Measurements from ENCODE around the gene TRAPPC4.
"Not testable (repeated sequence)": the region's sequence is repeated elsewhere in the genome, so short reads cannot be mapped to it uniquely, and the experiment has no call there.

Gene TRAPPC4

DNA sequence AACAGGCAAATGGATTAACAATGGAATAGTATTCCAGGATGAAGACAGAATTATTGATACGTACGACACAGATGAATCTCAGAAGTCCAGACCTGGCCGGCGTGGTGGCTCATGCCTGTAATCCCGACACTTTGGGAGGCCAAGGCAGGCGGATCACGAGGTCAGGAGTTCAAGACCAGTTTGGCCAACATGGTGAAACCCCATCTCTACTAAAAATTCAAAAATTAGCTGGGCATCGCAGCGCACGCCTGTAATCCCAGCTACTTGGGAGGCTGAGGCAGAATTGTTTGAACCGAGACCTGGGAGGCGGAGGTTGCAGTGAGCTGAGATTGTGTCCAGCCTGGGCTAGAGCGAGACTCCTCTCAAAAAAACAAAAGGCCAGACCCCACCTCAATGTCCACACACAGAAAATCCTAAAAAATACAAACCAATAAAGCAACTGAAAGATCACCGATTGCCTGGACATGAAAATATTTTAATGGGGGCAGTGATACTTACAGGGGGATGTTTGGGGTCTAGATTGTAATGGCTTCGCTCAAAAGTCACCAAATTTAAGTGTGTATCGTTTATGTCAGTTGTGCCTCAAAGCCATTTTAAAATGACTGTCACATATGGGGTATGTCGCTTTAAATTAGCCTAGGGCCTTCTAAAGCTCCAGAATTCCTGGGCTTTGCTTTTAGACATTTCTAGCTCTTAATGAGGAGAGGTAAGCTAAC lies 4.2 kb upstream of the TRAPPC4 start:
- no peak for DNase-seq

- no peak for DNase-seq
Observed at GRCh38 chr11:119015054-119015611, 3.4 kb upstream of the TRAPPC4 start.

- no peak for DNase-seq
Observed at GRCh38 chr11:119016216-119017009, 2.2 kb upstream of the TRAPPC4 start.

DNA sequence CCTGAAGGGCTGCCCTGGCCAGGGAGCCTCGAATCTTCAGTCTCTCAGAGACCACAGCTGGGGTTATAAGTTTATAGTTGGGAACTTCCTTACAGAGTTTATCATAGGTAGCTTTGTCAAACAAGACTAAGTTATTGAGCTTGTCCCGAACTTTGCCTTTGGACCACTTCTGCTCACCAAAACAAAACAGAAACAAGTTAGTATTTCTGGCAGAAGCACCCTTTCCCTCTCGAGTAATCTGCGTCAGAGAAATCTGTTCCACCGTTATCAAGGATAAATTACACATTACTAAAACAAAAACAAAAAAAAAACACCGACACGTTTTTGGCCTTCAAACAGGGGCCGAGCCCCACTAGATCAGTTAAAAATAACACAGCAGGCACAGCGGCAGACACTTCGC lies 1.2 kb upstream of the TRAPPC4 start:
- DNase-seq, result not testable (repeated sequence)

DNA sequence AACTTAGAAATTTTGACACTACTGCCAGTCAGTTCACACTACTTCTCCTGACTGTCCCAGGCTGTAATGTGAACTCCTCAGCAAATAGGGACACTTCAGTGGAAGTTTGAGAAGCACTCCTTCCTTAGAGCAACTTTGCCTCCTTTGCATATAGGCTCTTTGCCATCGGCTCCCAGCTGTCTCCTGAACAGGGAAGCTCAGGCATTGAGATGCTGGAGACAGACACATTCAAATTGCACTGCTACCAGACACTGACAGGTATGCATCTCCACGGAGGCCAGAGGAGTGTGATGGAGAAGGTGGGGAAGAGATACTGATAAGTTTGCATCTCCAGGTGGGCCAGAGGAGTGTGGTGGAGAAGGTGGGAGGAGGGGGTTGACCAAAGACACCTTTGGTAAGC lies 1.4 kb downstream of the TRAPPC4 start:
- no peak for DNase-seq

DNA sequence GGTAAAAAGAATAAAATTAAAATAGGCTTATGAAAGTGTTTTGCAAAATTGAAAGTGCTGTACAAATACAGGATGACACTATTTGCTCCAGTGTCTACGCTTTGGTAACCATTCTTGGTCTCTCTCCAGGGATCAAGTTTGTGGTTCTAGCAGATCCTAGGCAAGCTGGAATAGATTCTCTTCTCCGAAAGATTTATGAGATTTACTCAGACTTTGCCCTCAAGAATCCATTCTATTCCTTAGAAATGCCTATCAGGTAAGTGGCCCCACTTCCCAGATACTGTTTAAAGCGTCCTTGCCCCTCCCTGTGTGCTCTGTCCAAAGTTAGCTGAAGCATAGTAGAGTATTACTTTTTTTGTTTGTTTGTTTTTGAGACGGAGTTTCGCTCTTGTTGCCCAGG lies 3.1 kb downstream of the TRAPPC4 start:
- no peak for DNase-seq

- no peak for DNase-seq
Observed at GRCh38 chr11:119023741-119024140, 5.2 kb downstream of the TRAPPC4 start.

DNA sequence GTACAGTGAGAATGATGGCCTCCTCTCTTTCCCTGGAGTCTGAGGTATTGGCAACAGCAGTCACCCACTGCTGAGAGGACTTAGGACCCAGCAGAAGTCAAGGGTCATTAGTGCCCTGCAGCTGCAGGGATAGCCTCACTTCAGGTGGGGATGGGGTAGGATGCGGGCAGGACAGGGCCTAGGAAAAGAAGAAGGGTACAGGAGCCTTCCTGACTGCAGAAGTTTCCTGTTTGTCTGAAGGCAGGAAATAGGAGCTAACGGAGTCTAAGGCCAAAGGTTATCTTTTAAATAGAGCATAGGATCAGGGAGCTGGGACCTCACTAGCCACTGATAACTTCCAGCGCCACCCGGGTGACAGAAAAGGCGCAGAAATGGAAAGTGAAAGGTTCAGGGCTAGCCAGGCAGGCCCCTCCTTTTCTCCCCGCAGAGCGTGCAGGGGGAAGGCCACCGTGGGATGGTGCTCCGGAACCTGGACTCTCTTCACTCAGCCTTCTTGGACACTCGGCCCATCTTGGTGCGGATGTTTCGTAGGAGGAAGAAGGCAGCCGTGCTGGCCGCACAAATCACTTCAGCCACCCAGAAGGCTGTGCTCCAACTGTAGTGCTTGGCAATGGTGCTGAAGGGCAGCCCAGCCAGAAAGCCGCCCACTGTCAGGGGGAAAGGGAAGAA lies 6.0 kb downstream of the TRAPPC4 start:
- no peak for DNase-seq

GRCh38 chr11:119025099-119025473 lies 6.5 kb downstream of the TRAPPC4 start:
- DNase-seq, result no peak

DNA sequence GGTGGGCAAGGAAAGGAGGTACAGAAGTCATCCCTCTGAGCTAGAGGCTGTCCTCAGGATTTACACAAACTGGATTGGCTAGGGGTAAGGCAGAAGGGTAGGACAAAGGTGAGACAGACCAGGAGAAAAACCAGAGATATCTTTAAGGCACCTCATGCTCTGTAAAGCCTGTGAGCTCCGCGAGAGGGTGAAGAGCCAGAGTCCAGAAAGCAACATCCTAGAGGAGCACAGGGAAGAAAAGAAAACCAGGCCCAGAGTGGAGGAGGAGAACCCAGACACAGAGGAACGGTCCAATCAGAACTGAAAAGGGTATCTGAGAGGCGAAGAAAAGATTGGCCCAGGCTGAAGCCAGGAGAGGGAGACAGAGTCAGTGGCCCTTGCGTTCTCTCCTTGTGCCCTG lies 7.0 kb downstream of the TRAPPC4 start:
- no peak for DNase-seq

DNA sequence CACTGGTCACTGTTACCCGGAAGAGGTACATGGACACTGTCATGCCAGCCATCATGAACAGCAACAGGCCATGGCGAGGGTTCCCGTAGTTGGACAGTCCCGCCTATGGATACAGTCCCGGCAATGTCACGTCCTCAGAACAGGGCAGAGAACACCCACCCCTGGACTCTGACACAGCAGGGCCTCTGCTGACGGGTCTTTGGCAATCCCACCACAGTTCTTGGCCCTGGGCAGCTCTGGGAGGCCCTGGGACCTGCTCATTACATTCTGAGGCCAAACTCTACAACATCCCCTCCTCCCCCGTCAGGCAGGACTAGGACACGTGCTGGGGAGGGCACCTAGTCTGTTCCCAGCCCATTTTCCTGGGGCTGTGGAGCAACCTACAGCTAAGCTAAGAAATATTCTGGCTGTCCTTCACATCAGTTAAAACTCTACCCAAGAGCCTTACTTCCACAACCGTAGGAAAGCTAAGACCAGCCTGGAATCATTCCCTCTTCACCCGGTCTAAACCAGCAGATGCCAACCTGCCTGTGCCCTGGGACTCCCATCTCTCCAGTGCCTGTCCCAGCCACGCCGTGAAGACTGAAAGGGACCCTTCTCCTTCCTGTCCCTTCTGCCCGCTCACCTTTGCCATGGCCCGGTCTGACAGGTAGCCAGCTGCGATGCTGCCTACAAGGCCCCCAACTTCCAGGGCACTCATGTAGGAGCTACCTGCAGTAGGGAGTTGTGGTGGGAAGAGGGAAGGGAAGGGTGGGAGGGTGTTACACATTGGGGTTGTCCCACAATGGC lies 7.6 kb downstream of the TRAPPC4 start:
- no peak for DNase-seq

DNA sequence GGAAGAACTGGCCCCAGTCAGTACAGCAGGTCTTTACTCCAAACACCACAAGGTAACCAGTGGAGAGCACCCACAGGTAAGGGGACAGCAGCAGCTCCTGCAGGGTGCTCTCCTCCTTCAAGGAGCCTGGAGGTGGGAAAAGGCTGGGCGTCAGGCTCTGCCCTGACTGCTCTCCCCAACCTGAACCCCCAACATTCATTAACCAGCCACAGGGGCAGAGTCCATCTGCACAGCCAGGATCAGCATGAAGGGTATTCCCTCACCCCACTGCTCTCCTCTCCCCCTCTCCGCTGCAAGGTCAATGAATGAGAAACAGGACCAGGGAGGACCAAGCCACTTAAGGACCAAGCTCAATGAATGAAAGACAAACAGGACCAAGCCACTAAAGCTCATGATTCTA lies 8.4 kb downstream of the TRAPPC4 start:
- no peak for DNase-seq

GRCh38 chr11:119027561-119028345 lies 9.2 kb downstream of the TRAPPC4 start:
- DNase-seq, result no peak

GRCh38 chr11:119028346-119029068 lies 9.9 kb downstream of the TRAPPC4 start:
- DNase-seq, result no peak

DNA sequence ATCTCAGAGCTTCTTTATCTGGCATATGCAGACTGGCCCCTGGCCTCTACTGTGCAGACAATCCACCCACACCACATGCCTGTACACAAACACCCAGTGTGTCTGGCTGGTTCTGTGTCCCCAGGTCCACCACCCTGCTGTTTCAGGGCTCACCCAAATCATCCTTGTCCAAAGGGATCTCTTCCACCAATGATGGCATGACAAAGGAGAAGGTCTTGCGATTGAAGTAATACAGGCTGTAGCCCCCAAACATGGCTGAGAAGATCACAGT lies 10.4 kb downstream of the TRAPPC4 start:
- DNase-seq, result no peak

DNA sequence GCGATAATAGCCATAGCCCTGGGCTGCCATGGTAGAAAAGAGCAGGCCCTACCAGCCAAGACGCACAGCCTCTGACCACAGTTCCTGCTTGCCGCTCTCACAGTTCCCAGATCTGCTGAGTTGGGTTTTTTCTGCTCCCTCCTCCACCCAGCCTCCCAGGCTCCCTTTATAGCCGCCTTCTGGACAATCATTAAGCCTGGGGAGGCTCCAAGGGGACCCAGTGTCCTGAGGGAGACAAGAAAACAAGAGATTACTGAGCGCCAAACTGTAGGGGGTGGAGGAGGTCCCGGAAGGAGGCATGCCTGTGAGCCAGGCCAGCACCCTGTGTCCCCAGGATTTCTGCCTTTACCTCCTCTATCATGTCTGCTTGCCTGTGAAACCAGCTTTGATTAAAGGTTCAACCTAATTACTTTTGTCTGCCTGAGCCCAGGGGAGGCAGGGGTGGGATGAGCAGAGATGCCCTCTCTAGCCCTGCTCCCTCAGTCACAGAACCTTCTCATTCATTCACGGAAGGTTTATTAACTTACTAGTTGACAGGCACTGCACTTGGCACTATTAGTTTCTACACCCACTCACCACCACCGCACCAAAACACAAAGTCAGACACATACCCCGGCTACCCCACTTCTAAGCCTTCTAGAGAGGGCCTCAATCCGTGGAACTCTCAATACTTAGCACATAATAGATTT lies 10.9 kb downstream of the TRAPPC4 start:
- no peak for DNase-seq

DNA sequence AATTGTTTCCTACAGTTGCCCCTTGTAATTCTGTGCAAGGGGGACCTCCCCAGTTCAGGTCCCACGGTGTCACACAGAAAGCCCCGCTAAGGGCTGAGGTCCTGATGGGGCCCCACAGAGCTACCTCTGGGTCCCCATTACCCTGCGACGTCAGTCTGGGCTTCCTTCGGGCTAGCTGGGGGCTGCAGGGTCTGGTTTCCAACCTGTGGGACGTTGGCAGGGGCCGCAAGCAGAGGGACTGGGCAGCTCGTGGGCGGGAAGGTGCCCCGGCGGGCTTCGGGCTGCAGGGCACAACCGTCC lies 11.4 kb downstream of the TRAPPC4 start:
- no peak for DNase-seq

- peak; percentile 99 for DNase-seq
Observed at GRCh38 chr11:119030329-119031047, 11.9 kb downstream of the TRAPPC4 start, which contains the start of gene SLC37A4. TSS of gene SLC37A4 (minus strand) at chr11:119030877.

DNA sequence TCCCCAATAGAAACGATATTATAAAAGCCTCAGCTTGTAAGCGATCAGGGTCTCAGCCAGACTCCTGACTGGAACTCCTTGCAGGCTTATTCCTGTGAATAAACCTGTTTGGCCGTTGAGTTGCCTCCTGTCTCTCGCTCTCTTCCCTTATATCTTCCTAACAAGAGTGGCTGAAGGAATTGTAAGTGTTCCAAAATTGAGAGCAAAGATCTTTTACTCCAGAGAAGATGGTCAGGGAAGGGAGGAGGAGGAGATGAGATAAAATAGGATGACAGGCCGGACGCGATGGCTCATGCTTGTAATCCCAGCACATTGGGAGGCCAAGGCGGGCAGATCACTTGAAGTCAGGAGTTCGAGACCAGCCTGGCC lies 13.3 kb downstream of the TRAPPC4 start:
- no peak for DNase-seq

GRCh38 chr11:119033421-119033820 lies 14.9 kb downstream of the TRAPPC4 start:
- not testable (repeated sequence) for DNase-seq
